ENCODE results near the gene SLPI.

Gene SLPI

DNA sequence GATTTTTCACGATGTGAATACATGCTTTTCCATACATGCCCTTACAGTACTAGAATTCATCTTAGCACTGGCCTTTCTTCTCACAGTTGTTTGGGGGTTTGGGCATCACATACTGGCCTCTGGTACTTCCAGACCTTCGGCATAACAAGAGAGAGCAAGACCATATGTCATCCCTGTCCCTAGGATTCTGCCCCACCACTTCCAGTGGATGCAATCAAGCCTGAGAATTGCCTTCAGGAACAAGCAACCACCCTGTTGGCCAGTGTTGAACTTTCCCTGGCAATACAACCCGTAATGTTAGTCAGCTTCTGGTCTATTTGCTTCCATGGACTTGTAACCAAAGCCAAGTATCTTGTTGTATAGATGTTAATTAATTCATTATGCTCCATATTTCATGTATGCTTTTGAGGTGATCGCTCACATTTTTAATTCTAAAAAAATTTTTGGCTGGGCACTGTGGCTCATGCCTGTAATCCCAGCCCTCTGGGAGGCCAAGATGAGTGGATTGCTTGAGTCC is 15.4 kb upstream of the SLPI start:
- no peak for DNase-seq

GRCh38 chr20:45269056-45269455 is 14.7 kb upstream of the SLPI start:
- DNase-seq, result no peak

GRCh38 chr20:45268531-45268930 is 14.2 kb upstream of the SLPI start:
- no peak for DNase-seq

GRCh38 chr20:45266977-45267376 is 12.6 kb upstream of the SLPI start:
- no peak for DNase-seq

DNA sequence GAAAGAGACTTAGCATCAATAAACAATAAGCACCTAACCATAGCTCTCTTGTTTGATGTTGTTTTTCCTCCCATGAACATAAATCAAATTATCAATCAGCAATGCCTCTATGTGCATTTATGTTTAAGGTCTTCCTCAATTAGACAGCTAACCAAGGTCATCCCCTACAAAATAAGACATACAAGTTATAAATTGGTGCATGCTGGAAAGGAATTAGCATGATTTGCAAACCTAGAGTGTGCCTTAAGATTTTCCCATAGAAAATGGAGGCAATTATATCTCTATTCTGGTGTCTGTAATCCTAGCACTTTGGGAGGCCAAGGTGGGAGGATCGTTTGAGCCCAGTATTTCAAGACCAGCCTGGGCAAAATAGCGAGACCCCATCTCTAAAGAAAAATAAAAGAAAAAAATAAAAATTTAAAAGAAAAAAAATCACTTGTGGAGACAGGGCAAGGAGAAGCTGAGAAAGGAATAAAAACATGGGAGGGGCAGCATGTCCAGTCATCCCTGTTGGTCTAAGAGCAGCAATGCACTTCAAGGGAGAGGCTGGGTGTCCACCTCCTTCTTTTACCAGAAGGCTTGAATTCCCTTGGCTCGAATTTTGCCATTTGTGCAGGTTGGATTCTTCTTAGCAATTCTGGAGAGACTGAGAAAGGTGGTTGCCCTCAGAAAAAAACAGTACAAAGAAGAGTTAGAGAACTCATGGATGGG is 9.3 kb upstream of the SLPI start:
- DNase-seq, result no peak

GRCh38 chr20:45258664-45259063 is 4.3 kb upstream of the SLPI start:
- no peak for DNase-seq

GRCh38 chr20:45258259-45258658 is 3.9 kb upstream of the SLPI start:
- DNase-seq, result no peak

DNA sequence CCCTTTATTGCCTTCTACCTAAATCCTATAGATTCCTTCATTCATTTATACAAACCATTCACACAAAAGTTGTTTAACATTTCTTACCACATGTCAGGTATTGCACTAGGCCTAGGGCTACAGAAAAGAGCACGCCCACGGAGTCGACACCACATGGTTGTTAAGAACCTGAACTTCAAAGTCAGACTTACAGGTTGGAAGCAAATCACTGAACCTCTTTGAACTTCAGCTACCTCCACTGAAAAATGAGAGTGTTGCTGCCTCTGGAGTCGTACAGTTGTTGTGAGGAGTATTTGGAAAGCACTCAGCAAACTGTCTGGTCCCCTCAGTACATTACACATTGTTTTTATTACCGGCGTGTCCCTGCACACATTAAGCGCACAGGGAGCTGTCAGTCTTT is 3.3 kb upstream of the SLPI start:
- DNase-seq, result no peak

GRCh38 chr20:45257161-45257560 is 2.8 kb upstream of the SLPI start:
- DNase-seq, result no peak

GRCh38 chr20:45253261-45253660 is 1.1 kb downstream of the SLPI start:
- no peak for DNase-seq

- DNase-seq, result no peak
Observed at GRCh38 chr20:45251884-45252560, 2.3 kb downstream of the SLPI start.

GRCh38 chr20:45248609-45249008 is 5.8 kb downstream of the SLPI start:
- DNase-seq, result no peak

GRCh38 chr20:45247865-45248264 is 6.5 kb downstream of the SLPI start:
- no peak for DNase-seq

GRCh38 chr20:45246109-45246508 is 8.3 kb downstream of the SLPI start:
- DNase-seq, result no peak

DNA sequence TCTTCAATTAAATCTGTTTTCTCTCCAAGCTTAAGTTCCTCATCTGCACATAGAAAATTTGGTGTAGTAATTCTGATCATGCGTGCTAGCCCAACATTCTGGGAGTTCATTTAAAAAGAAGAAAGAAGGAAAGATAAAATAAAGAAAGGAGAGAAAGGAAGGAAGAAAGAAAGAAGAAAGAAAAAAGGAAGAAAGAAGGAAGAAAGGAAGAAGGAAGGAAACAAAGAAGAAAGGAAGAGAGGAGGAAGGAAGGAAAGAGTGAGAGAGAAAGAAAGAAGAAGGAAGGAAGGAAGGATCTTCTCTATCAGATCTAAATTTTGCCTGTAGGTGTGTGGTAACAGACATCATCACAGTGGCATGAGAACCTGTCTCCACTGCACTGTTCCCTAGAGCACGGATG is 16.2 kb downstream of the SLPI start:
- no peak for DNase-seq

DNA sequence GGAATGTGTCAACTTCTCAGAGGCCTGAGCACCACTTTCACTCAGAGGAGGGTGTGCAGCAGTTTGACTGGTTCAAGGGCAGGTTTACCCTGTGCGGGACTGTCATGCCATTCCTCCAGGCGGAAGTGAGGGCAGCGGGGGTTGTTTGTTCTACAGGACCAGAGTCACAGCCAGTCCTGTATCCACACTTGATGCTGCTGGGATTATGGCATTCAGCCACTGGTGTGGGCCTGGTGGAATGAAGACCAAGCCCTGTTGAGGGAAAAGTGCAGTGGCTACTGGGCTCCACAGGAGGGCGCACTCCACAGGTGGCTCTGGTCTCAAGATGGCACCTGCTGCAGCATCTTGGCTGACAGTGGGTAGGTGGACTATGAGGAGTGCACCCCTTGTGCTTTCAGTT is 18.4 kb downstream of the SLPI start:
- DNase-seq, result no peak

- DNase-seq, result no peak
Observed at GRCh38 chr20:45230631-45231030, 23.7 kb downstream of the SLPI start.

- peak; percentile 70 for DNase-seq
Observed at GRCh38 chr20:45229264-45230056, 24.9 kb downstream of the SLPI start.

- DNase-seq, result no peak
Observed at GRCh38 chr20:45226287-45226686, 28.1 kb downstream of the SLPI start.

- peak; percentile 49 for DNase-seq
Observed at GRCh38 chr20:45223136-45223535, 31.2 kb downstream of the SLPI start.

DNA sequence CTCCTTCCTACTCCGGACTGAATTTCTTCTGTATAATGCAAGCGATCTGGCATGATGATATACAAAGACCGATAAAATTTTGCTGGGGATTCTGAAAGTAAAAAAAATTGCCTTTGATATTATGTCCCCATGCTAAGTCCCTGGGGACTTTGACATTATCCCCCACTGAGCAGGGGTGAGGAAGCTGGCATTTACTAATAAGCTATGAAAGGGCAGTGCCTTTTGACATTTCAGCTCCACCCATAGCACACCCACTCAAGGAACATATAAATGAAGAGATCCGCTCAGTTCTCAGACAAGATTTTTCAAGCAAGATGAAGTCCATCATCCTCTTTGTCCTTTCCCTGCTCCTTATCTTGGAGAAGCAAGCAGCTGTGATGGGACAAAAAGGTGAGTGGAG is 33.3 kb downstream of the SLPI start, which contains the start of gene SEMG2:
TSS of gene SEMG2 (plus strand) at position 298 of the 400 bp plus-strand sequence. CDS start at position 315, 17 bp downstream.
- no peak for DNase-seq

DNA sequence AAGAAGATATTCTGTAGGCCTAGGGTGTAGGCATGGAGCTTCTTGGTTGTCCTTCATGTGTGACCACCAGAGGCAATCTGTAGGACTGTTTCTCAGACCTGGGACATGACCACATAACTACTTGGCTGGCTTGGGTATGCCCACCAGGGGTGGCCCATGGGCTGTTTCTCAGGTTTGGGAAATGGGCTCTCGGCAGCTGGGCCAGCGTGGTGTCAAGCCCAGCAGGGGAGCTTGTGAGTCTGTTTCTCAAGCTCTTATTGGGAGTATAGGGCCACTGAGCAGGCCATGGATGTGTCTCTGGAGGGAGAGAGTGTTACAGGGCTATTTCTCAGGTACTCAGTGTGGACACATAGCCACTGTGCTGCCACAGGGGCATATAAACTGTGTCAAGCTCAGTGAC is 35.7 kb downstream of the SLPI start:
- no peak for DNase-seq

DNA sequence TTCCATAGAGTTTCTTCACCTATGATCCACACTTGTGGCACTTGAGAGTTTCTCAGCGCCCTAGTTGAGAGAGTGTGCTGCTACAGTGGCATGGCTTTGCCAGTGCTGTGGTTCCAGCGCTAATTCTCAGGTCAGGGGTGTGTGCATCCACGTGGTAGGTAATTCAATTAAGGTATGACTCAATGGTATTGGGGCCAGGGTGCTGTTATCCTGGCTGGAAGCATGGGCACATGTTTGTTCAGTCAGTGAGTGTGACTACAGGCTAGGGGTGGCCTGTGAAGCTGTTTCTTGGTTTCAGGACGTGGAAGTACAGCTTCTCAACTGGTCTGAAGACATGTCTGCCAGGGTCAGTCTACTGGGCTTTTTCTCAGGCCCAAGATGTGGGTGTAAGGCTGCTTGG is 36.2 kb downstream of the SLPI start:
- no peak for DNase-seq

DNA sequence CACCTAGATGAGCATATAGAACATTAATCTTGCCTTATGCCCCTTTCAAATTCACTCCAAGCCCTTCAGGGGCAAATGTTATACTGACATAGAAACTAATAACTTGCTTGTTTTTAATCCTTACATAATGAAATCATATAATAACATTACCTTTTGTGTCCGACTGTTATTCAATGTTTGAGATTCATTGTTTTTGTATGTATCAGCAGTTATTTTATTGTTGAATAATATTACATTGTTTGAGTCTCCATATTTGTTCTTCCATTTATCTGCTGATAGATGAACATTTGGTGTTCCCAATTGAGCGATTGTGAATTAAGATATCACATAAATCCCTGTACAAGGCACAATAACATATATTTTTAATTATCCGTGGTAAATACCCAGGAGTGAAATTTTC is 41.5 kb downstream of the SLPI start:
- DNase-seq, result no peak
